WTC11 (cell line): ENCODE measurements around the gene SERPINA9. TPM values are rescaled to one million over a fixed set of nuclear protein-coding genes. Genes with fewer than 3 reads are reported as not detected.

ENCODE experiments used
- ATAC-seq: fragments of 200-7000 bp; cut with Tn5 transposase; 2 replicates; pipeline ENCODE4 v1.10.0; 2021; ENCODE audit warnings: mild to moderate bottlenecking, moderate library complexity
- CTCF ChIA-PET: fragments of 300-600 bp; sonication (Branson Sonifier 250); formaldehyde crosslinking; loops from one replicate; lab custom pipeline; 2021; ENCODE audit warnings: antibody characterized with exemption; lab: Charles Lee
- POLR2A ChIA-PET: fragments of 350-600 bp; sonication (Branson Sonifier 250); formaldehyde crosslinking; loops from one replicate; lab custom pipeline; 2021; ENCODE audit warnings: antibody characterized with exemption; lab: Charles Lee
- DNase-seq: peaks from one replicate; pipeline ENCODE4 v3.0.0; 2021; ENCODE audit warnings: low spot score
- H3K27ac Mint-ChIP-seq: 2 replicates; pipeline ENCODE4 v1.8.0; 2021; ENCODE audit warnings: mixed read lengths
- H3K27me3 Mint-ChIP-seq: 2 replicates; pipeline ENCODE4 v1.8.0; 2021; ENCODE audit warnings: low read depth, mild to moderate bottlenecking, moderate library complexity, mixed read lengths
- H3K36me3 Mint-ChIP-seq: 2 replicates; pipeline ENCODE4 v1.8.0; 2021; ENCODE audit warnings: mixed read lengths
- H3K4me1 Mint-ChIP-seq: 2 replicates; pipeline ENCODE4 v1.8.0; 2022; ENCODE audit warnings: mixed read lengths
- H3K4me3 Mint-ChIP-seq: 2 replicates; pipeline ENCODE4 v1.8.0; 2021; ENCODE audit warnings: mild to moderate bottlenecking, moderate library complexity, mixed read lengths
- H3K9me3 Mint-ChIP-seq: 2 replicates; pipeline ENCODE4 v1.8.0; 2021; ENCODE audit warnings: mixed read lengths
- ETV6 ChIP-seq: sonication (generic); formaldehyde crosslinking; IDR thresholded peaks from 2 replicates; pipeline ENCODE4 v1.8.1; 2022; ENCODE audit warnings: mild to moderate bottlenecking, missing genetic modification reagents
- FOXP1 ChIP-seq: sonication (generic); formaldehyde crosslinking; IDR thresholded peaks from 2 replicates; pipeline ENCODE4 v1.8.0; 2022; ENCODE audit warnings: missing genetic modification reagents, mild to moderate bottlenecking, moderate library complexity, borderline replicate concordance
- FOXP4 ChIP-seq: sonication (generic); formaldehyde crosslinking; IDR thresholded peaks from 2 replicates; pipeline ENCODE4 v1.8.0; 2022; ENCODE audit warnings: mild to moderate bottlenecking, missing genetic modification reagents
- JAZF1 ChIP-seq: fragments of 250-450 bp; sonication (Bioruptor Pico); IDR thresholded peaks from 2 replicates; pipeline ENCODE4 v1.9.0; 2021; ENCODE audit warnings: moderate library complexity, mild to moderate bottlenecking, inconsistent platforms
- KAT7 ChIP-seq: sonication (generic); formaldehyde crosslinking; IDR thresholded peaks from 2 replicates; pipeline ENCODE4 v1.8.1; 2023; ENCODE audit warnings: missing genetic modification reagents, mild to moderate bottlenecking, borderline replicate concordance
- MAX ChIP-seq: sonication (generic); formaldehyde crosslinking; IDR thresholded peaks from 2 replicates; pipeline ENCODE4 v1.8.0; 2022; ENCODE audit warnings: mild to moderate bottlenecking, missing genetic modification reagents
- NR1H2 ChIP-seq: sonication (generic); formaldehyde crosslinking; IDR thresholded peaks from 2 replicates; pipeline ENCODE4 v1.9.0; 2021; ENCODE audit warnings: mild to moderate bottlenecking, moderate library complexity, missing genetic modification reagents
- NR2C2 ChIP-seq: sonication (generic); formaldehyde crosslinking; IDR thresholded peaks from 2 replicates; pipeline ENCODE4 v1.8.0; 2022; ENCODE audit warnings: mild to moderate bottlenecking, missing genetic modification reagents
- OVOL2 ChIP-seq: fragments of 250-450 bp; sonication (Bioruptor Pico); IDR thresholded peaks from 2 replicates; pipeline ENCODE4 v1.9.0; 2021; ENCODE audit warnings: mild to moderate bottlenecking, borderline replicate concordance
- PRRX2 ChIP-seq: fragments of 250-450 bp; sonication (Bioruptor Pico); IDR thresholded peaks from 2 replicates; pipeline ENCODE4 v1.8.0; 2021; ENCODE audit warnings: mild to moderate bottlenecking
- RORB ChIP-seq: fragments of 250-450 bp; sonication (Bioruptor Pico); IDR thresholded peaks from 2 replicates; pipeline ENCODE4 v1.9.0; 2021; ENCODE audit warnings: mild to moderate bottlenecking
- USF1 ChIP-seq: sonication (generic); formaldehyde crosslinking; IDR thresholded peaks from 2 replicates; pipeline ENCODE4 v1.8.0; 2022; ENCODE audit warnings: mild to moderate bottlenecking, missing genetic modification reagents
- ZBTB21 ChIP-seq: sonication (generic); formaldehyde crosslinking; IDR thresholded peaks from 2 replicates; pipeline ENCODE4 v1.8.1; 2023; ENCODE audit warnings: mild to moderate bottlenecking, missing genetic modification reagents, borderline replicate concordance
- ZNF121 ChIP-seq: sonication (generic); formaldehyde crosslinking; IDR thresholded peaks from 2 replicates; pipeline ENCODE4 v1.8.0; 2023; ENCODE audit warnings: missing genetic modification reagents
- ZNF138 ChIP-seq: sonication (generic); formaldehyde crosslinking; conservative IDR thresholded peaks from 2 replicates; pipeline ENCODE4 v1.8.1; 2022; ENCODE audit warnings: mild to moderate bottlenecking, moderate library complexity, missing genetic modification reagents
- ZNF219 ChIP-seq: sonication (generic); formaldehyde crosslinking; IDR thresholded peaks from 2 replicates; pipeline ENCODE4 v1.8.0; 2023; ENCODE audit warnings: missing genetic modification reagents, mild to moderate bottlenecking, borderline replicate concordance
- ZNF423 ChIP-seq: fragments of 250-450 bp; sonication (Bioruptor Pico); IDR thresholded peaks from 2 replicates; pipeline ENCODE4 v2.1.2; 2022; ENCODE audit warnings: mild to moderate bottlenecking, moderate library complexity
- ZNF512 ChIP-seq: sonication (generic); formaldehyde crosslinking; IDR thresholded peaks from 2 replicates; pipeline ENCODE4 v1.8.1; 2022; ENCODE audit warnings: missing genetic modification reagents, borderline replicate concordance
- ZSCAN18 ChIP-seq: fragments of 250-450 bp; sonication (Bioruptor Pico); IDR thresholded peaks from 2 replicates; pipeline ENCODE4 v2.1.2; 2022; ENCODE audit warnings: mild to moderate bottlenecking, moderate library complexity
- total RNA-seq: library from RNA; stranded (reverse); gene quantifications from 3 replicates; pipeline ENCODE4 v1.2.3, GENCODE V29; 2021
- TF ChIP-seq, protein P1 (sequence below): sonication (generic); formaldehyde crosslinking; IDR thresholded peaks from 2 replicates; pipeline ENCODE4 v1.8.1; 2023; ENCODE audit warnings: mild to moderate bottlenecking, missing genetic modification reagents, moderate library complexity
- TF ChIP-seq, protein P2 (sequence below): sonication (generic); formaldehyde crosslinking; IDR thresholded peaks from 2 replicates; pipeline ENCODE4 v1.8.1; 2022; ENCODE audit warnings: mild to moderate bottlenecking, missing genetic modification reagents, moderate library complexity, borderline replicate concordance
- TF ChIP-seq, protein P3 (sequence below): sonication (generic); formaldehyde crosslinking; IDR thresholded peaks from 2 replicates; pipeline ENCODE4 v1.8.1; 2022; ENCODE audit warnings: low read depth, missing genetic modification reagents, borderline replicate concordance
- TF ChIP-seq, protein P4 (sequence below): fragments of 250-450 bp; sonication (Bioruptor Pico); IDR thresholded peaks from 2 replicates; pipeline ENCODE4 v1.9.0; 2021; ENCODE audit warnings: moderate library complexity, mild to moderate bottlenecking, inconsistent platforms, borderline replicate concordance

The SERPINA9 gene
- total RNA-seq, 1 experiment from 2014 or later, result not detected

GRCh38 chr14:94474581-94475031 lies 1.4 kb downstream of the SERPINA9 start (continued):
- TF ChIP-seq FOXP4 (CRISPR knock-in tag), result no peak
- TF ChIP-seq JAZF1 (CRISPR knock-in tag), result no peak
- TF ChIP-seq, protein P1, sequence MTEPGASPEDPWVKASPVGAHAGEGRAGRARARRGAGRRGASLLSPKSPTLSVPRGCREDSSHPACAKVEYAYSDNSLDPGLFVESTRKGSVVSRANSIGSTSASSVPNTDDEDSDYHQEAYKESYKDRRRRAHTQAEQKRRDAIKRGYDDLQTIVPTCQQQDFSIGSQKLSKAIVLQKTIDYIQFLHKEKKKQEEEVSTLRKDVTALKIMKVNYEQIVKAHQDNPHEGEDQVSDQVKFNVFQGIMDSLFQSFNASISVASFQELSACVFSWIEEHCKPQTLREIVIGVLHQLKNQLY (CRISPR knock-in tag), result no peak
- TF ChIP-seq OVOL2 (CRISPR knock-in tag), result no peak
- TF ChIP-seq USF1, result no peak
- TF ChIP-seq ZNF138, result no peak
- TF ChIP-seq ZNF219 (CRISPR knock-in tag), result no peak
- TF ChIP-seq NR1H2 (CRISPR knock-in tag), result no peak
- TF ChIP-seq, protein P2, sequence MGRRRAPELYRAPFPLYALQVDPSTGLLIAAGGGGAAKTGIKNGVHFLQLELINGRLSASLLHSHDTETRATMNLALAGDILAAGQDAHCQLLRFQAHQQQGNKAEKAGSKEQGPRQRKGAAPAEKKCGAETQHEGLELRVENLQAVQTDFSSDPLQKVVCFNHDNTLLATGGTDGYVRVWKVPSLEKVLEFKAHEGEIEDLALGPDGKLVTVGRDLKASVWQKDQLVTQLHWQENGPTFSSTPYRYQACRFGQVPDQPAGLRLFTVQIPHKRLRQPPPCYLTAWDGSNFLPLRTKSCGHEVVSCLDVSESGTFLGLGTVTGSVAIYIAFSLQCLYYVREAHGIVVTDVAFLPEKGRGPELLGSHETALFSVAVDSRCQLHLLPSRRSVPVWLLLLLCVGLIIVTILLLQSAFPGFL (CRISPR knock-in tag), result no peak

- POLR2A ChIA-PET, result no interaction called here
- H3K4me1 Mint-ChIP-seq, result no peaks in the 10 kb centered on the region
Observed at GRCh38 chr14:94473666-94474410, 2.2 kb downstream of the SERPINA9 start.

DNA sequence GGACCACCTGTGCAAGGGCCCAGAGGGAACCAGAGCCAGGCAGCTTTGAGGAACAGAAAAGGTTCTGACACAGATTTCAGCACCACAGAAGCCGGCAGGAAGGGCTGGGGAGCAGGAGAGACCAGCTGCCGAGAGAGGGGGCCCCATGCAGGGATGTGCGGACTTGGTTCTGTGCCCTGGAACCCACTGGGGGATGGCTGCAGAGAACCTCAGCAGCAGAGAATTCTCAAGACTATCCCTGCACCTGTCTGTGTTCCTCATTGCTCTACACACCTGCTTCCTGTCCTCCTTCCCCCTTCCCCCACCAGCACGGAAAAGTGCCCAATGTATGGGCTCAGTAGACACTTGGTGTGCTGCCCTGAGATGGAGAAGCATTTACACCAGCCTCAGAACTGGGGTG lies 3.2 kb downstream of the SERPINA9 start:
- CTCF ChIA-PET, result interaction anchor here (0.7 to 6.8 kb wide), 3 partner anchors 13 to 887 kb away, joined by 7 to 61 read pairs (median 8); no protein-coding TSS in a partner anchor
- Mint-ChIP-seq H3K36me3 (peaks cover 4% of the 10 kb centered on the region), H3K4me3 (no peak overlapping the region), H3K27ac (no peak overlapping the region), H3K4me1 (no peaks in the 10 kb centered on the region), H3K27me3 (peaks cover 3% of the 10 kb centered on the region; the same call in 1 of the 2 replicates), H3K9me3 (peaks cover 11% of the 10 kb centered on the region)
- DNase-seq (no peak), ATAC-seq (no peak)
- POLR2A ChIA-PET, result no interaction called here
- TF ChIP-seq, protein P3, sequence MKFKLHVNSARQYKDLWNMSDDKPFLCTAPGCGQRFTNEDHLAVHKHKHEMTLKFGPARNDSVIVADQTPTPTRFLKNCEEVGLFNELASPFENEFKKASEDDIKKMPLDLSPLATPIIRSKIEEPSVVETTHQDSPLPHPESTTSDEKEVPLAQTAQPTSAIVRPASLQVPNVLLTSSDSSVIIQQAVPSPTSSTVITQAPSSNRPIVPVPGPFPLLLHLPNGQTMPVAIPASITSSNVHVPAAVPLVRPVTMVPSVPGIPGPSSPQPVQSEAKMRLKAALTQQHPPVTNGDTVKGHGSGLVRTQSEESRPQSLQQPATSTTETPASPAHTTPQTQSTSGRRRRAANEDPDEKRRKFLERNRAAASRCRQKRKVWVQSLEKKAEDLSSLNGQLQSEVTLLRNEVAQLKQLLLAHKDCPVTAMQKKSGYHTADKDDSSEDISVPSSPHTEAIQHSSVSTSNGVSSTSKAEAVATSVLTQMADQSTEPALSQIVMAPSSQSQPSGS (CRISPR knock-in tag), result no peak
- TF ChIP-seq ZNF121 (CRISPR knock-in tag) (no peak), MAX (CRISPR knock-in tag) (no peak), NR2C2 (CRISPR knock-in tag) (no peak), RORB (CRISPR knock-in tag) (no peak), ZNF423 (CRISPR knock-in tag) (no peak), ZNF512 (CRISPR knock-in tag) (no peak), ETV6 (CRISPR knock-in tag) (no peak), ZNF138 (no peak), ZBTB21 (CRISPR knock-in tag) (no peak), ZSCAN18 (CRISPR knock-in tag) (no peak), KAT7 (CRISPR knock-in tag) (no peak), PRRX2 (CRISPR knock-in tag) (no peak)
- TF ChIP-seq, protein P4, sequence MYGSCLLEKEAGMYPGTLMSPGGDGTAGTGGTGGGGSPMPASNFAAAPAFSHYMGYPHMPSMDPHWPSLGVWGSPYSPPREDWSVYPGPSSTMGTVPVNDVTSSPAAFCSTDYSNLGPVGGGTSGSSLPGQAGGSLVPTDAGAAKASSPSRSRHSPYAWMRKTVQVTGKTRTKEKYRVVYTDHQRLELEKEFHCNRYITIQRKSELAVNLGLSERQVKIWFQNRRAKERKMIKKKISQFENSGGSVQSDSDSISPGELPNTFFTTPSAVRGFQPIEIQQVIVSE, result no peak

More at GRCh38 chr14:94473666-94474410, 2.2 kb downstream of the SERPINA9 start:
- CTCF ChIA-PET, result interaction anchor here (0.7 to 6.8 kb wide), 6 partner anchors 12 to 75 kb away, joined by 3 to 61 read pairs (median 6); no protein-coding TSS in a partner anchor
- Mint-ChIP-seq H3K9me3 (peaks cover 16% of the 10 kb centered on the region), H3K27me3 (peaks cover 5% of the 10 kb centered on the region; the same call in 1 of the 2 replicates), H3K27ac (no peak overlapping the region), H3K36me3 (peaks cover 14% of the 10 kb centered on the region), H3K4me3 (no peak overlapping the region)
- TF ChIP-seq FOXP1 (CRISPR knock-in tag), result no peak
- no peak for DNase-seq
- ATAC-seq, result no peak
